Body of pancreas (tissue), 4 donors: ENCODE results near the gene OR6K3. TPM values are rescaled to one million over a fixed set of nuclear protein-coding genes. Genes with fewer than 3 reads are reported as not detected.

Experiments used
- ATAC-seq: fragments of 150-250 bp; one replicate; pipeline ENCODE4 v1.9.1; 2016
- DNase-seq, 4 donors: peaks; one replicate each; pipeline ENCODE4 v3.0.0-alpha.2; 2019
- H3K27ac ChIP-seq, 4 donors: fragments of 200-600 bp; sonication (generic); 1 replicate in 3 of 4; 2 replicates in 1 of 4; pipeline versions ENCODE4 v1.5.1 to v1.6.1; 2016 to 2019; ENCODE audit warnings: mild to moderate bottlenecking in 1 of 4, mixed read lengths in 1 of 4, moderate library complexity in 1 of 4
- H3K27me3 ChIP-seq, 2 donors: fragments of 200-600 bp; sonication (generic); one replicate each; pipeline ENCODE4 v1.6.0; 2016; ENCODE audit warnings: mild to moderate bottlenecking in 1 of 2
- H3K36me3 ChIP-seq, 2 donors: fragments of 200-600 bp; sonication (generic); replicated peaks in 1 of 2; 2 replicates each; pipeline ENCODE4 v1.5.1; 2016; ENCODE audit warnings: low read depth in 2 of 2; ENCODE audit not compliant: insufficient read depth in 1 of 2
- H3K4me1 ChIP-seq: fragments of 200-600 bp; sonication (generic); one replicate; pipeline ENCODE4 v1.6.0; 2016
- H3K4me3 ChIP-seq, 2 donors: fragments of 200-600 bp; sonication (generic); 1 replicate in 1 of 2; 2 replicates in 1 of 2; pipeline ENCODE4 v1.5.1; 2016 to 2019
- H3K9me3 ChIP-seq, 3 donors: fragments of 200-600 bp; sonication (generic); 1 replicate in 2 of 3; 2 replicates in 1 of 3; pipeline ENCODE4 v1.5.1; 2016
- POLR2A ChIP-seq, 3 donors: fragments of 450-650 bp; IDR thresholded peaks; one replicate each; pipeline ENCODE4 v1.6.1; 2016; ENCODE audit warnings: antibody characterized with exemption in 3 of 3, mild to moderate bottlenecking in 2 of 3
- WGBS, 2 donors: methylation state at CpG; one replicate each; pipeline ENCODE4 v1.1.5; 2017; 5-methylcytosine and 5-hydroxymethylcytosine counted together
- intact Hi-C: fragments of 100-400 bp; cut with DNase I; formaldehyde crosslinking; loops from one replicate; pipeline ENCODE4 v1.15.1; 2023
- total RNA-seq, 2 donors: library from RNA; depleted of rRNA; stranded (reverse); fragments of >200 nt; gene quantifications; one replicate each; pipeline ENCODE4 v1.1.0, GENCODE V29; 2016
- TF ChIP-seq, protein P1 (sequence below), 7 experiments: fragments of 450-650 bp in 4 of 7; fragments of 200-600 bp in 3 of 7; sonication (generic) in 3 of 7; IDR thresholded peaks; one replicate each; pipeline ENCODE4 v1.5.1; 2016 to 2019; ENCODE audit warnings: antibody characterized with exemption in 7 of 7

Gene OR6K3, protein sequence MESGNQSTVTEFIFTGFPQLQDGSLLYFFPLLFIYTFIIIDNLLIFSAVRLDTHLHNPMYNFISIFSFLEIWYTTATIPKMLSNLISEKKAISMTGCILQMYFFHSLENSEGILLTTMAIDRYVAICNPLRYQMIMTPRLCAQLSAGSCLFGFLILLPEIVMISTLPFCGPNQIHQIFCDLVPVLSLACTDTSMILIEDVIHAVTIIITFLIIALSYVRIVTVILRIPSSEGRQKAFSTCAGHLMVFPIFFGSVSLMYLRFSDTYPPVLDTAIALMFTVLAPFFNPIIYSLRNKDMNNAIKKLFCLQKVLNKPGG
- not detected for total RNA-seq

DNA sequence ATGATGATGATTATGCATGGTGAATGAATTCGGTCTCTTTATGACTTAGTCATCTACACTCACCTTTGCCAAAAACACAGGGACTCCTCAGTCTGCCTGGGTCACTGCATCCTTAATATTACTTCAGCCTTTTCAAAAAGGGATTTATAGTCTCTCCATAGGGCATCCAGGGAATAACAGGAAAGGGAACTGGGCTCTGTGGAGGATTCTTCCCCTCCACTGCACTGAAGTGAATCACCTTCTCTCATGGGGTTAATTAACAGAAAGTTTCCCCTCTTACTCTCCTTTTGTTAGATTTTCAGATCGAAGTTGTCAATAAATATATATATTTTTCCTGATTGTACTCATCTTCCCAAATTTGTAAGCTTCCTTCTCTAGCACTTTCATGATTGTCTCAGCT lies at the start of gene OR6K3:
Gene OR6K3, minus strand, starts transcription at position 101 of the 400 bp plus-strand sequence. CDS start 2,605 bp downstream, outside the sequence.
- ATAC-seq (no peak), DNase-seq (no peak)
- TF ChIP-seq, protein P1, sequence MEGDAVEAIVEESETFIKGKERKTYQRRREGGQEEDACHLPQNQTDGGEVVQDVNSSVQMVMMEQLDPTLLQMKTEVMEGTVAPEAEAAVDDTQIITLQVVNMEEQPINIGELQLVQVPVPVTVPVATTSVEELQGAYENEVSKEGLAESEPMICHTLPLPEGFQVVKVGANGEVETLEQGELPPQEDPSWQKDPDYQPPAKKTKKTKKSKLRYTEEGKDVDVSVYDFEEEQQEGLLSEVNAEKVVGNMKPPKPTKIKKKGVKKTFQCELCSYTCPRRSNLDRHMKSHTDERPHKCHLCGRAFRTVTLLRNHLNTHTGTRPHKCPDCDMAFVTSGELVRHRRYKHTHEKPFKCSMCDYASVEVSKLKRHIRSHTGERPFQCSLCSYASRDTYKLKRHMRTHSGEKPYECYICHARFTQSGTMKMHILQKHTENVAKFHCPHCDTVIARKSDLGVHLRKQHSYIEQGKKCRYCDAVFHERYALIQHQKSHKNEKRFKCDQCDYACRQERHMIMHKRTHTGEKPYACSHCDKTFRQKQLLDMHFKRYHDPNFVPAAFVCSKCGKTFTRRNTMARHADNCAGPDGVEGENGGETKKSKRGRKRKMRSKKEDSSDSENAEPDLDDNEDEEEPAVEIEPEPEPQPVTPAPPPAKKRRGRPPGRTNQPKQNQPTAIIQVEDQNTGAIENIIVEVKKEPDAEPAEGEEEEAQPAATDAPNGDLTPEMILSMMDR (IDR thresholded peaks at IDR 0.05), result no peak
- TF ChIP-seq POLR2A (IDR thresholded peaks at IDR 0.05), result no peak
- Histone ChIP-seq H3K4me3 (no peak within 1 kb of the TSS), H3K4me1 (no peaks in the 10 kb centered on the region), H3K27me3 (no peaks in the 10 kb centered on the region), H3K36me3 (no peaks in the 10 kb centered on the region), H3K27ac (no peak within 1 kb of the TSS), H3K9me3 (no peaks in the 10 kb centered on the region)
- 51 to 52% methylated on average over 2 of the region's 2 CpGs for WGBS, 2 donors
- intact Hi-C loops, result no loop called here

DNA sequence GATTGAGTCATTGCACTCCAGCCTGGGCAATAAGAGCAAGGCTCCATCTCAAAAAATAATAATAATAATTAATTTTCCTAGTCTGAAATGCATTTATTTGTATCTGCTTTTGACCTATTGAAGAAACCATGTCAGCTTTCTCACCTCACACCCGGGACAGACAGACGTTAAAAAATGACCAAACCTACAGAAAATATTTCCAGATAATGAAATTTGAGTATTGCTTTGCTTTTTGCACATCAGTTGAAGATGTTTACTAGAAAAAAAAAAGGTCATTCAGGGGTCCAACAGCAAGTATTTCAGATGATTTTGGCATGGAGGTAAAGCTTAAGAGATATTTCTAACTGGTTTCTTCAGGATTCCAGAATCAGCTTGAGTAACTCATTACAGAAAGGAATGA lies 33.9 kb upstream of the OR6K3 start, which contains the start of gene OR6K6:
Gene OR6K6, plus strand, starts transcription at position 301 of the 400 bp plus-strand sequence. CDS start 168 bp downstream, outside the sequence.
- Histone ChIP-seq H3K4me1 (no peaks in the 10 kb centered on the region), H3K36me3 (no peaks in the 10 kb centered on the region), H3K27me3 (no peaks in the 10 kb centered on the region), H3K27ac (no peak within 1 kb of the TSS), H3K9me3 (no peaks in the 10 kb centered on the region), H3K4me3 (no peak within 1 kb of the TSS)
- WGBS, 2 donors, result 53 to 59% methylated on average over 2 of the region's 2 CpGs
- TF ChIP-seq, protein P1 (IDR thresholded peaks at IDR 0.05), result no peak
- no peak for TF ChIP-seq POLR2A (IDR thresholded peaks at IDR 0.05)
- intact Hi-C loops, result no loop called here
- no peak for ATAC-seq
- no peak for DNase-seq

DNA sequence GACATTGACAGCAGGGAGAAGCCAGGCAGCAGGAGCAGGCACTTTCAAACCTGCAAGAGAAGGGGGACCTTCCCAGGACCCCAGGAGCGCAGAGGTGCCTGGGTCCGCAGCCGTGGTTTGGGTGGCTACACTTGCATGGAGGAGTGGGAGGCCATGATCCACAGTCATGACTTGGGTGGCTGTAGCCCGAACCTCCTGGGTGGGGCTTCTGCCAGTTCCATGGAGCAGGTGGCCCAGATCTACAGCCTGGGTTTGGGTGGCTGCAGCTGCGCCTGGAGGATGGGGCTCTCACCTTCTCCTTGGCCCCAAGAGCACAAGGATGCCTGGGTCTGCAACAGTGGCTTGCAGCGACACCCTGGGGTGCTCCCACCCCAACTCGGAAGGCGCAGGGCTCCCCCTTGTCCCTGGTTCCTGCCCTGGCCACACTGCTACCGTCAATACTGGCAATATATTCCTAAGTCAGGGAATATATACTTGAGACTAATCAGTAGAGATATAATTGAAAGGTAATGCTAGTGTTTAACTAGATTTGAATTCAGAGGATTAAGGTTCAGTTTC lies 31.7 kb upstream of the OR6K3 start:
- intact Hi-C loops, result no loop called here
- WGBS, 2 donors, result 67 to 85% methylated on average over 7 to 9 of the region's 9 CpGs
- no peaks in the 10 kb centered on the region for H3K36me3 ChIP-seq
- H3K4me3 ChIP-seq, result no peak overlapping the region
- H3K27ac ChIP-seq, result no peak overlapping the region
- ATAC-seq (no peak), DNase-seq (no peak)
- TF ChIP-seq, protein P1 (IDR thresholded peaks at IDR 0.05), result no peak
- TF ChIP-seq POLR2A (IDR thresholded peaks at IDR 0.05), result no peak
- no peaks in the 10 kb centered on the region for H3K9me3 ChIP-seq
- H3K27me3 ChIP-seq, result no peaks in the 10 kb centered on the region
- H3K4me1 ChIP-seq, result no peaks in the 10 kb centered on the region

DNA sequence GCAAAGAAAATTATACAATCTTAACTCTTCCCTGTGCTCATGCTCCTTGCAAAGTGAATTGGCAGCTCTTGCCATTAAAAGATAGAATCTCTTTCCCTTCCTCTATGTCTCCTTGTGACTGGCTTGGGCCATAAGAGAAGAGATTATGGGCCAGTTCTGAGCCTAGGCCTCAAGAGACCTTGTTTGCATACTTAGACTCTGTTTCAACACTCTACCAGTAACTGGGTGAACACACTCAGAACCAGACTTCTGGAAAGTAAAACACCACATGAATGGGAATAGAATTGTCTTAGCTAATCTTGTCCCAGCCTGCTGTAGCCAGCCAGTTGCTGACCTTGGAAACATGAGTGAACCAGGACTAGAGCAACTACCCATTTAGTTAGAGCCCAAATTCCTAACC lies 15.3 kb upstream of the OR6K3 start:
- Histone ChIP-seq H3K4me3 (no peak overlapping the region), H3K4me1 (no peaks in the 10 kb centered on the region), H3K27me3 (no peaks in the 10 kb centered on the region), H3K36me3 (no peaks in the 10 kb centered on the region), H3K27ac (no peak overlapping the region), H3K9me3 (no peaks in the 10 kb centered on the region)
- TF ChIP-seq, protein P1 (IDR thresholded peaks at IDR 0.05), result no peak
- TF ChIP-seq POLR2A (IDR thresholded peaks at IDR 0.05), result no peak
- intact Hi-C loops, result no loop called here
- ATAC-seq, result no peak
- no peak for DNase-seq
